Erythroblast (primary cell): ENCODE results near the gene MB.

Experiments
- DNase-seq, 2 experiments: peaks; one replicate each; lab custom pipeline; 2025; lab: John Stamatoyannopoulos, UW
- GATA1 ChIP-seq: IDR thresholded peaks from 2 replicates; pipeline ENCODE4 v1.6.1; 2011; ENCODE audit warnings: low read depth, mild to moderate bottlenecking, control low read depth, low read length, moderate library complexity
- POLR2A ChIP-seq: IDR thresholded peaks from 2 replicates; pipeline ENCODE4 v1.6.1; 2011; ENCODE audit warnings: mild to moderate bottlenecking, low read length

The MB gene

DNA sequence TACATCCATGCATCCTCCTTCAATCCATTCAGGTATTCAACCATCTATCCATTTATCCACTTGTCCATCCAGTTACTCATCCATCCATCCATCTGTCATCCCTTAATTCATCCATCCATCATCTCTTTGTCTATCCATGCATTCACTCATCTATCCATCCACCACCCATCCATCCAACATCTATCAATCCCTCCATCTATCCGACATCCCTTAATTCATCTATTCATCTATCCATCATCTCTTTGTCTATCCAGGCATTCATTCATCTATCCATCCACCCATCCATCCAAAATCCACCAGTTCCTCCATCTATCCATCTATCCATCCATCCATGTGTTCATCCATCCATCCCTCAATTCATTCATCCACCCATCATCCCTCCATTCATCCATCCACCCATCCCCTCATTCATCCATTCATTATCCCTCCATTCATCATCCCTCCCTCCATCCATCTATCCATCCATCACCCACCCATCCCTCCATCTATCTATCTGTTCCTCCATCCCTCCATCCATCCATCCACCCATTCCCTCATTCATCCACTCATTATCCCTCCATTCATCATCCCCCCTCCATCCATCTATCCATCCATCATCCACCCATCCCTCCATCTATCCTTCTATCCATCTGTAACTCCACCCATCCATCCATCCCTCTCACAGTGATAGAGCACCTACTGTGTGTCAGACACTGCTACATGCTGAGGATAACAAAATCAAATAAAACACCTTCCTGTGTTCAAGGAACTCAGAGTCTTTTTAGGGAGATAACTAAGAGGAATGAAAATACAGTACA, 1.5 kb upstream of the MB start:
- TF ChIP-seq GATA1 (no peak), POLR2A (no peak)
- DNase-seq, result no peak

DNA sequence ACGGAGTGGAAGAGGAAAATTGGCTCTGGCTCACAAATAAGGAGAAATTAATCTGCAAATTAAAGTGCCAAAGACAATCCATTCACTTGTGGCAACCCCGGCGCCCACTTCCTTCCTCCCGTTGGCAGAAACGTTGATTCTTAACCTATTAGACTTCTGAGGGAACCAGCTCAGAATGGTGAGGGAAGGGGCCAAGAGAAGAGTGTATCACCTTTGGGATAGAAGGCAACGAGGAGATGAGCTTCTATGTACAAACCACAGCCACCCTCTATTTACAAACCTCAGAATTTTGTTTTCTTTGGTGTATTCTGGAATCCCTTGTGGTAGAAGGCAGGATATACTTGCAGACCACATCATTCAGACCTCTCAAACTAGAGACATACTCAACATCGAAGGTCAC, 1.1 kb downstream of the MB start:
- no peak for TF ChIP-seq POLR2A
- no peak for TF ChIP-seq GATA1
- no peak for DNase-seq

DNA sequence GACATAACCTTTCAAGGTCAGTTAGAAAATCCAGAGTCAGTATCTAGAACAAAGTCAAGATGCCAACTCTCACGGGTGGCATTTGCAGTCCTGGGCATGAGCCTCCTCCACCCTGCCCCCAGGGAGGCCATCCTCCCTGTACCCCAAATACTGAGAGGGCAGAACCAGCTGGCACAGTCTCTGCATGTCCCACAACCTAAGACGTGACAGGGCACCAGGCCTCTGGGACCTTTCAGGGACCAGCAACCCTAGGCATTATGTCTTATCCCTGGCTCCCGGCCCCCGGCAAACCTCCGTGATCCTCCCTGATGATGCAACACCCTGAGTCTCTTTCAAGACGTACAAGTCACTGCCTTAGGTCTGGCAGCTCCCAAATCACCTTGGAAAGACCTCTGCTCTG, 2.0 kb downstream of the MB start:
- DNase-seq, result no peak
- TF ChIP-seq GATA1 (no peak), POLR2A (no peak)

DNA sequence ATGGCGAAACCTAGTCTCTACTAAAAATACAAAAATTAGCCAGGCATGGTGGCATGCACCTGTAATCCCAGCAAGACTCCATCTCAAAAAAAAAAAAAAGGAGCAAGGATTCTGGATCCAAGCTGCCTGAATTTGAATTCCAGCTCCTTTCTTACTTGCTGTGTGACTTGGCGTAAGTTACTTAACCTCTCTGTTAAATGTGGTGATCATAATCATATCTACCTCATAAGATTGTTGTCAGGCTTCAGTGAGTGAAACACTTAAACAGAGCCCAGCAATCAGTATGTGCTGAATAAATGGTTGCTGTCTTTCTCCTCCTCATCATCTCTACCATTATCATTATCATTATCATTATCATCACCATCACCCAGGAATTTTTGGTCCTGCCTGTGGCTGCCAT, 2.7 kb downstream of the MB start:
- no peak for TF ChIP-seq GATA1
- TF ChIP-seq POLR2A, result no peak
- no peak for DNase-seq

DNA sequence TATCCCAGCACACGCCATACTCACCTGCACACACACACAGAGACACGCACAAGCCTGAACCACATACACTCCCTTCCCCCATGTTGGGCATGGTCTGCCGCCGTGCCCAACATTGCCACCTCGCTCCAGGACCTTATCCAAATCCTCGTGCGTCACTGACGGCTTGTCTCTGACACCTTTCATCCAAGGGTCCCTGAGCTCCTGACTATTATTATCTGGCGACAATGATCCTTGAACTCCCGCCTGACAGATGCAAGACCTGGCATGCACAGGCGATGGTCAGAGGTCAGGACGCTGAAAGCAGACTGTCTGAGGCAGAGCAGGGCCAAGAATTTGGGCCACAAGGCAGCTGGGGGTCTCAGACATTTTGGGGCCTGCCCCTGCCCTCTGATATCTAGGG, 4.2 kb downstream of the MB start:
- DNase-seq, result no peak
- no peak for TF ChIP-seq GATA1
- TF ChIP-seq POLR2A, result no peak

DNA sequence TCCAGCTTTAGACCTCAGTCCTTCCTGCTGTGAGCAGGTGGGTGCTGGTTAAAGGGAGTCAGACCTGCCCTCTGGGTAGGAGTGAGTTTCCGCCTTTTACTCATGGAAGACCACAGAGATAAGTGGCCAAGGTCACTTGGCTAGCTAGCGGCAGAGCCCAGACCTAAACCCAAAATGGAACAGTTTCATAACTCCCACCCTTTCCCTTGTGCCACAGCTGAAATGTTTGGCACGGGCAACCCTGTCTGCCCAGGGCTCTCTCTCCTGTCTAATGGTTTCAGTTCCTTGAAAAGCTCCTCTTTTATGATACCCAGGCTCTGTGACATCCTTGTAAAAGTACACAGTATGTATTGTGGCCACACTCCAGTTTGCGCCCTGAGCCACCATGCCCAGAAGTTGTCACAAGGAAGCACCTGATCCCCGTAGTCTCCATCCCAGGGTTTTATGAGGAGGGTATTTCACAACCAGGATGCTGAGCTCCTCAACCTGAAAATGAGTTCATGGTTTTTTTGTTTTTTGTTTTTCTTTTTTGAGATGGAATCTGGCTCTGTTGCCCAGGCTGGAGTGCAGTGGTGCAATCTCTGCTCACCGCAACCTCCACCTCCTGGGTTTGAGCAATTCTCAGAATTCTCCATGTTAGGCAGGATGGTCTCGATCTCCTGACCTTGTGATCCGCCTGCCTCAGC, 5.1 kb downstream of the MB start:
- no peak for TF ChIP-seq GATA1
- TF ChIP-seq POLR2A, result no peak
- no peak for DNase-seq

DNA sequence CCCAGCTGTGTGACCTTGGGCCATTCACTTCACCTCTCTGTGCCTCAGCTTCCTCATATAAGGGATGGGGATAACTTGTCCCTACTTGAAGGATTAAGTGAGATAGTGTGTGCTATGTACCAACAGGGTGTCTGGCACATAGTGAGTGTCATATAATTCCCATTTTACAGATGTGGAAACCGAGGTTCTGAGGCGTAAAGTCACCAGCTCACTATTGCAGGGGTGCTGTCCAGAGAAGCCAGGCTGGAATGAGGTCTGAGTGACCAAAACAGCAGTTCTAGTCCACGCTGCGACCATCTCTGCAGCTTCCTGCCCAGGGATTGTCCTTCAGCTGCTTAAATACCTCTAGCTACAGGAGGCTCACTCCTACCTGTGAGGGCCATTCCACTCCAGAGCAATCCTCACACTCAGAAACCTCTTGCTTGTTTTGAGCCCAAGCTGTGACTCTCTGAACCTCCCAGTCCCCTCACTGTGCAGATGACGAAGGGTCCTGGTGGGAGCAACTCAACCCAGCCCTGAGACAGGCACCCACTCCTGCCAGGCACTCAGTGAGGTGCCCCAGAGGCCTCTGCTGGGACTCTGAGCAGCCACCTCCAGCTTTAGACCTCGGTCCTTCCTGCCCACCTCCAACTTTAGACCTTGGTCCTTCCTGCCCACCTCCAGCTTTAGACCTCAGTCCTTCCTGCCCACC, 5.8 kb downstream of the MB start:
- no peak for DNase-seq
- TF ChIP-seq GATA1 (no peak), POLR2A (no peak)

DNA sequence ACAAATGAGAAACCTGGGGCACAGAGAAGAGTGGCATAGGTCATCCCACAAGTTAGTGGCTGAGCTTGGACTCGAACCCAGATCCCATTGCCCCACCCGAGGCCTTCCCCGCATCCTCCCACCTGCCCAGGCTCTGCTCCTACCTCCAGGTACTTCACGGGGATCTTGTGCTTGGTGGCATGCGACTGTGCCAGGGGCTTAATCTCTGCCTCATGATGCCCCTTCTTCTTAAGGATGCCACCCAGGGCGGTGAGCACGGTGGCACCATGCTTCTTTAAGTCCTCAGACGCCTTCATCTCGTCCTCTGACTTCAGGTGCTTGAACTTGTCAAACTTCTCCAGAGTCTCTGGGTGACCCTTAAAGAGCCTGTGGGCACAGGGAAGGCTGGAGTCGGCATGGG, 6.4 kb downstream of the MB start:
- no peak for DNase-seq
- TF ChIP-seq POLR2A (no peak), GATA1 (no peak)

DNA sequence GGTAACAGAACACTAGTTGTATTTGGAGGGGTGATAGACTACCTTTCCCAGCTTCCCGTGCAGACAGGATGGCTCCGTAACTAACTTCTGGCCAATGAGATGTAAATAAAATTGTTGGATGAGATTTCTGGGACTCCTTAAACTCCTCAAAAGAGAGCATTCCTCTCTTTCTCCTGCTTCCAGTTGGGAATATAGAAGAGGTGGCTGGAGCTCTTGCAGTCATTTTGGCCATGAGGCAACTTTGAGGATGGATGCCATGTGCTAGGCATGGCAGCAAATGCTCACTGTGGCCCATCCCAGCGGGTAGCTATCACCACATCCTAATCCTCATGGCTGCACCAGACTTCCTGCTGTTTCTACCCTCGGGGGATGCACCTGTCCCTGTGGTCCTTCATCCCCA, 7.4 kb downstream of the MB start:
- no peak for TF ChIP-seq POLR2A
- TF ChIP-seq GATA1, result no peak

DNA sequence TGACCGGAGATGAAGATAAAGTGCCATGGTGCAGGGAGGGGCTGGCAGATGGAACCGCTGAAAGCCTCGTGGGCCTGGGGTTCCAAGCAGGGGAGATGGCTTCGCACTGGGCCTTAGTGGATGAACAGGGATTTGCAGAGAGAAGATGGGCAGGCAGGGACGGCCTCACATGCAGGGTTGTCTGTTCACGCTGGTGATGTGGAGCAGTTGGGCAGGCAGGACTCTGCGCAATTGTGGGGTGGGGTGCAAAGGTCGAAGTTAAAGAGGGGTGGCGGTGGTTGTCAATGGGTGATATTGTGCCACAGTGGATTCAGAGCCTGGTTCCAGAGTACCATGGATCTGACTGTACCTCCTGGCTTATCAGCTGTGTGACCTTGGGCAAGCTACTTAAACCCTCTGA, 7.9 kb downstream of the MB start:
- TF ChIP-seq POLR2A (no peak), GATA1 (no peak)

More for the DNA sequence above, 7.4 kb downstream of the MB start:
- DNase-seq, result no peak

DNA sequence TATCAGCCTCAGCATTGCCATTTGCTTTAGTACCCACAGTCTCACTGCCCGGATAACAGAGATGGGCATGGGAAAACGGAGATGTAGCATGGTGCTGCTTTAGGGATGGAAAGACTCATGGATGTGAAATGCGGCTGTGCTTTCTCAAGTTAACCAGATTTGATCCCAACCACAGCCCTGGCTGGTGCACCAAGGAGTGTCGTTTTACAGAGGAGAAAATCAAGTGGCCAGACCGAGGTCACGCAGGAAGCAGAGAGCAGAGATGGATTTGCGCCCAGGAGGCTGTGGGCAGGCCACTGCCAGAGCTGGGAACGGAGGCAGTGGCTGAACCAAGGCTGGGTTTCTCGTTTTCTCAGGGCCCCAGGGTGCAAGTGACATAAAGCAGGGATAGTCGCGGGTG, 9.0 kb downstream of the MB start:
- TF ChIP-seq POLR2A (no peak), GATA1 (no peak)
- DNase-seq, result no peak

More for the DNA sequence above, 7.9 kb downstream of the MB start:
- no peak for DNase-seq

DNA sequence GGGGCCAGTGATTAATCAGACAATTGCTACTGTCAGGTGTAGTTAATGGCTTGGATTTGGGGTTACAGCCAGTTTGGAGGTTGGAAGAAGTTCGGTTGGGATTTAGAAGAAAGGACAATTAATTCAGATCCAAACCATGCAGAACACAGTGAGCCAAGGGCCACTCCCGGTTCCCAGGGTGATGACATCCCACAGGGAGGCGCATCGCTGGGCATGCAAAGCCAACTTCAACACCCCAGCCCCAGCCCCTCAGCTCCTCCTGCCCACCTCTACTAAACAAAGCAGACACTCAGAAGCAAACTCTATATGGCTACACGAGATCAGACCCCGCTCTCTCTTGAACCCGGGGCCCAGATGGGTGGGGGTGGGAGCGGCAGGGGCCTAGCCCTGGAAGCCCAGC, 10.2 kb downstream of the MB start:
- TF ChIP-seq POLR2A (no peak), GATA1 (no peak)
- no peak for DNase-seq

DNA sequence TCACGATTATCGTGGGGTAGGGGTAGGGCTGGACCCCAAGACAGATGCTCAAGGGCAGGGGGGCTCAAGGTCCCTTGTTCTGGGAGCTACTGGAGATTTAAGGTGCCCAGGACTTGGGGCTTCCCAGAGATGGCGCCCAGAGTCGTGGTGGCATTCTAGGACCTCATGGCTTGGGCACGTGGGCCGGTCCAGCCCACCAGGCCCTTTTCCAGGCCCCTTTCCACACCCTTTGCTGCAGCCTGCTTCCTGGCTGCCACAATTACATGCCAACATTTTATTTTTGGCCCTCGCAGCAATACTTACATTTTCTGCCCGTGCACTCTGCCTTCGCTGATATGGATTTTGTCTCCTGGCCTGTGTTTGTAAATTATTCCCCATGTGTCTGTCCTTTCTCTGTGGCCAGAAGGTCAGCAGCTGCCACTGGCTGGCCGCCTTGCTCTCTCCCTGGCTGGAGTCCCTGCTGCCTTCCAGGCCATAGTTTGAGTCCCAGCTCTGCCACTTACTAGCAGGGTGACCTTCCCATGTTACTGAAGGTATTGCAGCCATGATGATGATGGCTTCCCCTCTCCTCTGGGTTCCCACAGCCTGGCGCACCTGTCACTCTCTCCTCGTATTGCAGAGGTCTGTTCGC, 11.2 kb downstream of the MB start:
- no peak for DNase-seq
- no peak for TF ChIP-seq GATA1

DNA sequence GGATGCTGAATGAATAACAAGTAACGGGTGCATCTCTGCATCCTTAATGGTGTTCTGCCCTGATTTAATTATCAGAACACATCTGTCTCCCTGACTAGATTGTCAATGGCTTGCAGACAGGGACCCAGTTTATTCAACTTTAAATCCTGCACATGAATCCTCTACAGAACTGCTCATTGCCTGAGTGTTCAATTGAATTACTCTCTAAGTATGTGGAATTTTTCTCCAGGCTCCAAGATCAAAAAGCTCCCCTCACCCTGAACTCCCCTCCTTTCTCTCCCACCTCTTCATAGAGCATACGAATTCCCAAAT, 11.8 kb downstream of the MB start:
- TF ChIP-seq POLR2A, result no peak
- no peak for TF ChIP-seq GATA1
- DNase-seq, result no peak
